ENCODE data around the gene NHEJ1. TPM values are rescaled to one million over a fixed set of nuclear protein-coding genes. Genes with fewer than 3 reads are reported as not detected.

NHEJ1 gene
- total and polyA plus RNA-seq, 2 of the 13 experiments (the other 11 are each of a cell fraction or from before 2014, with no cell fraction given): 30.0 to 30.7 TPM

DNA sequence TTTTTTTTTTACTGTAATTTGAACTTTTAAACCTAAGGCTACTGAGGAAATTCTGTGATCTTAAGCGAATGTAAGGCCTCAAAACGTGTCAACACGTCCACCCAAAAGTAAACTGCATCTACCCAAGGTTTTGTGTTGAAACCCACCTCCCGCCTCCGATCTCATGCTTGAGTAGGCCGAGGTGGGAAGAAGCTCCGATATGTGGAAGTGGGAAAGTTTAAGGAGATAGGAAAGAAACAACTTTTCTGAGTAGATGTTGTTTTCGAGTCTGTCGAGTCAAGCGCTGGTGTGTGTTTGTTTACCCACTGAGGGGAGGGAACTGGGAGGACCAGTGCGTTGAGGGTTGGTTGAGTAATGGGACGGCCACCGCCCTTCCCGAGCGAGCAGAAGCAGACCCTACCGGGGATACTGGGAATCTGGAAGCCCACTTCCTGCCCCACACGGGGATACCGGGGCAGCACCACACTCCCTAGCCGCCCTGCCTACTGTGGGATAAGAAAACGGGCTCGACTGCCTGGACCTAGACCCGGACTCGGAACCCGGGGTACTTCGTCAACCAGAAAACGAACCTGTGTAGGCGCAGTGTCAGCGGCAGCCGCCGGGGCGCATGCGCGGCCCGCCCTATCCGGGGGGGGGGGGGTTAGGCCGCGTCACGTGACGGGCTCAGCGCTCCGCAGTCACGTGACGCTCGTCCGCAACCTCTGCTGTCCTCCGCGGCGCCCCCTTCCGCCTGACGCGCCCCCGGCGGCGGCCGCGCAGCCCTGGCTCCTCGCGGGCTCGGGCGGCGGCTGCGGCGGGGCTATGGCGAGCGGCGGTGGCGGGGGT lies 17.1 kb upstream of the NHEJ1 start, which contains the start of gene RETREG2 (continued):
- TF ChIP-seq, protein P1, sequence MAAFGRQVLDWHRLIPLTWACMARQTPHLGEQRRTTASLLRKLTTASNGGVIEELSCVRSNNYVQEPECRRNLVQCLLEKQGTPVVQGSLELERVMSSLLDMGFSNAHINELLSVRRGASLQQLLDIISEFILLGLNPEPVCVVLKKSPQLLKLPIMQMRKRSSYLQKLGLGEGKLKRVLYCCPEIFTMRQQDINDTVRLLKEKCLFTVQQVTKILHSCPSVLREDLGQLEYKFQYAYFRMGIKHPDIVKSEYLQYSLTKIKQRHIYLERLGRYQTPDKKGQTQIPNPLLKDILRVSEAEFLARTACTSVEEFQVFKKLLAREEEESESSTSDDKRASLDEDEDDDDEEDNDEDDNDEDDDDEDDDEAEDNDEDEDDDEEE (CRISPR knock-in tag; IDR thresholded peaks at IDR 0.05): peak; percentile 88; the same call in 1 of the 2 replicates
- 0 out of 2 replicates have a peak, but pooled peaks have one; percentile 77 for TF ChIP-seq ZSCAN29 (CRISPR knock-in tag; conservative IDR thresholded peaks at IDR 0.05)
- peak; percentile 83; the same call in 1 of the 2 replicates for TF ChIP-seq ZNF709 (CRISPR knock-in tag; IDR thresholded peaks at IDR 0.05)
- TF ChIP-seq ZNF441 (CRISPR knock-in tag; IDR thresholded peaks at IDR 0.05; ENCODE audit: borderline replicate concordance): no peak; the same call in 1 of the 2 replicates
- TF ChIP-seq RFX1 (IDR thresholded peaks at IDR 0.05): no peak
- peak; percentile 97 for TF ChIP-seq ZNF782 (CRISPR knock-in tag; IDR thresholded peaks at IDR 0.05; ENCODE audit: borderline replicate concordance)
- no peak for TF ChIP-seq MATR3 (CRISPR knock-in tag; IDR thresholded peaks at IDR 0.05)
- TF ChIP-seq TGIF2 (CRISPR knock-in tag; IDR thresholded peaks at IDR 0.05): no peak
- TF ChIP-seq, protein P2, sequence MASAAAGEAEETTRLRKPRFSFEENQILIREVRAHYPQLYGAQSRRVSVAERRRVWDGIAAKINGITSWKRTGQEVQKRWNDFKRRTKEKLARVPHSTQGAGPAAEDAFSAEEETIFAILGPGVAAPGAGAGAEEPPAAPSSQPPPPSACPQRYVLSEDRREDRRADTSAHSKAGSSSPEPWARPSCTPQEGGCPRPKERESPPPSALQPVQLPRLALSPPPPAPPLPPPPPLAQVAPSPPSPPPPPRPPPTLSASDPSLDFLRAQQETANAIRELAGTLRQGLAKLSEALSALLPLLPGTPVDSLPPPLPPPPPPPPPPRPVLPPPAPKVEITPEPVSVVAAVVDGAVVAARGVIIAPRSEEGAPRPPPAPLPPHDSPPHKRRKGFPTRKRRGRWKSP (CRISPR knock-in tag; IDR thresholded peaks at IDR 0.05): no peak; the same call in 1 of the 2 replicates
- peak; percentile 99 for TF ChIP-seq RBFOX2 (IDR thresholded peaks at IDR 0.05; ENCODE audit: low read depth, low read length)
- no peak for TF ChIP-seq NBN (conservative IDR thresholded peaks at IDR 0.05)
- TF ChIP-seq ZC3H4 (CRISPR knock-in tag; IDR thresholded peaks at IDR 0.05; ENCODE audit: borderline replicate concordance): peak; percentile 93
- peak; percentile 59 for TF ChIP-seq ELF1 (CRISPR knock-in tag; IDR thresholded peaks at IDR 0.05)
- peak; percentile 54; the same call in 1 of the 2 replicates for TF ChIP-seq ZNF589 (CRISPR knock-in tag; conservative IDR thresholded peaks at IDR 0.05)
- TF ChIP-seq ZNF234 (CRISPR knock-in tag; conservative IDR thresholded peaks at IDR 0.05): no peak
- no peak for TF ChIP-seq NFKBIZ (CRISPR knock-in tag; IDR thresholded peaks at IDR 0.05)
- no peak for TF ChIP-seq ZNF572 (CRISPR knock-in tag; IDR thresholded peaks at IDR 0.05)
- TF ChIP-seq, protein P3, sequence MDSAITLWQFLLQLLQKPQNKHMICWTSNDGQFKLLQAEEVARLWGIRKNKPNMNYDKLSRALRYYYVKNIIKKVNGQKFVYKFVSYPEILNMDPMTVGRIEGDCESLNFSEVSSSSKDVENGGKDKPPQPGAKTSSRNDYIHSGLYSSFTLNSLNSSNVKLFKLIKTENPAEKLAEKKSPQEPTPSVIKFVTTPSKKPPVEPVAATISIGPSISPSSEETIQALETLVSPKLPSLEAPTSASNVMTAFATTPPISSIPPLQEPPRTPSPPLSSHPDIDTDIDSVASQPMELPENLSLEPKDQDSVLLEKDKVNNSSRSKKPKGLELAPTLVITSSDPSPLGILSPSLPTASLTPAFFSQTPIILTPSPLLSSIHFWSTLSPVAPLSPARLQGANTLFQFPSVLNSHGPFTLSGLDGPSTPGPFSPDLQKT (CRISPR knock-in tag; IDR thresholded peaks at IDR 0.05; ENCODE audit: borderline replicate concordance): 0 out of 2 replicates have a peak, but pooled peaks have one; percentile 43
- TF ChIP-seq, protein P4, sequence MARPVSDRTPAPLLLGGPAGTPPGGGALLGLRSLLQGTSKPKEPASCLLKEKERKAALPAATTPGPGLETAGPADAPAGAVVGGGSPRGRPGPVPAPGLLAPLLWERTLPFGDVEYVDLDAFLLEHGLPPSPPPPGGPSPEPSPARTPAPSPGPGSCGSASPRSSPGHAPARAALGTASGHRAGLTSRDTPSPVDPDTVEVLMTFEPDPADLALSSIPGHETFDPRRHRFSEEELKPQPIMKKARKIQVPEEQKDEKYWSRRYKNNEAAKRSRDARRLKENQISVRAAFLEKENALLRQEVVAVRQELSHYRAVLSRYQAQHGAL (CRISPR knock-in tag; IDR thresholded peaks at IDR 0.05; ENCODE audit: not compliant biosample characterization): no peak
- TF ChIP-seq SOX6 (IDR thresholded peaks at IDR 0.05): no peak
- peak; percentile 70 for TF ChIP-seq SOX6 (CRISPR knock-in tag; IDR thresholded peaks at IDR 0.05)
- peak; percentile 96 for TF ChIP-seq ZNF230 (CRISPR knock-in tag; IDR thresholded peaks at IDR 0.05)
- TF ChIP-seq CEBPG (CRISPR knock-in tag; IDR thresholded peaks at IDR 0.05): peak; percentile 77
- TF ChIP-seq ETV6 (CRISPR knock-in tag; conservative IDR thresholded peaks at IDR 0.05): peak; percentile 85; the same call in 1 of the 2 replicates
- TF ChIP-seq, protein P5, sequence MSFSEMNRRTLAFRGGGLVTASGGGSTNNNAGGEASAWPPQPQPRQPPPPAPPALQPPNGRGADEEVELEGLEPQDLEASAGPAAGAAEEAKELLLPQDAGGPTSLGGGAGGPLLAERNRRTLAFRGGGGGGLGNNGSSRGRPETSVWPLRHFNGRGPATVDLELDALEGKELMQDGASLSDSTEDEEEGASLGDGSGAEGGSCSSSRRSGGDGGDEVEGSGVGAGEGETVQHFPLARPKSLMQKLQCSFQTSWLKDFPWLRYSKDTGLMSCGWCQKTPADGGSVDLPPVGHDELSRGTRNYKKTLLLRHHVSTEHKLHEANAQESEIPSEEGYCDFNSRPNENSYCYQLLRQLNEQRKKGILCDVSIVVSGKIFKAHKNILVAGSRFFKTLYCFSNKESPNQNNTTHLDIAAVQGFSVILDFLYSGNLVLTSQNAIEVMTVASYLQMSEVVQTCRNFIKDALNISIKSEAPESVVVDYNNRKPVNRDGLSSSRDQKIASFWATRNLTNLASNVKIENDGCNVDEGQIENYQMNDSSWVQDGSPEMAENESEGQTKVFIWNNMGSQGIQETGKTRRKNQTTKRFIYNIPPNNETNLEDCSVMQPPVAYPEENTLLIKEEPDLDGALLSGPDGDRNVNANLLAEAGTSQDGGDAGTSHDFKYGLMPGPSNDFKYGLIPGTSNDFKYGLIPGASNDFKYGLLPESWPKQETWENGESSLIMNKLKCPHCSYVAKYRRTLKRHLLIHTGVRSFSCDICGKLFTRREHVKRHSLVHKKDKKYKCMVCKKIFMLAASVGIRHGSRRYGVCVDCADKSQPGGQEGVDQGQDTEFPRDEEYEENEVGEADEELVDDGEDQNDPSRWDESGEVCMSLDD (CRISPR knock-in tag; IDR thresholded peaks at IDR 0.05; ENCODE audit: borderline replicate concordance): no peak

Data from HepG2 (cell line).